GM12865 (cell line): ENCODE measurements around the gene PTPRF.

Experiments used
- DNase-seq: peaks from one replicate; pipeline ENCODE4 v3.0.0; 2010; ENCODE audit warnings: low read depth
- H3K4me3 ChIP-seq: 2 replicates; pipeline ENCODE4 v1.5.1; 2011; ENCODE audit warnings: mild to moderate bottlenecking, low read depth, low read length, control low read depth
- CTCF ChIP-seq: IDR thresholded peaks from 2 replicates; pipeline ENCODE4 v1.5.1; 2011; ENCODE audit warnings: low read length, control low read depth, low read depth, inconsistent platforms; ENCODE audit not compliant: insufficient read depth; ENCODE audit errors: missing control alignments

Gene PTPRF

DNA sequence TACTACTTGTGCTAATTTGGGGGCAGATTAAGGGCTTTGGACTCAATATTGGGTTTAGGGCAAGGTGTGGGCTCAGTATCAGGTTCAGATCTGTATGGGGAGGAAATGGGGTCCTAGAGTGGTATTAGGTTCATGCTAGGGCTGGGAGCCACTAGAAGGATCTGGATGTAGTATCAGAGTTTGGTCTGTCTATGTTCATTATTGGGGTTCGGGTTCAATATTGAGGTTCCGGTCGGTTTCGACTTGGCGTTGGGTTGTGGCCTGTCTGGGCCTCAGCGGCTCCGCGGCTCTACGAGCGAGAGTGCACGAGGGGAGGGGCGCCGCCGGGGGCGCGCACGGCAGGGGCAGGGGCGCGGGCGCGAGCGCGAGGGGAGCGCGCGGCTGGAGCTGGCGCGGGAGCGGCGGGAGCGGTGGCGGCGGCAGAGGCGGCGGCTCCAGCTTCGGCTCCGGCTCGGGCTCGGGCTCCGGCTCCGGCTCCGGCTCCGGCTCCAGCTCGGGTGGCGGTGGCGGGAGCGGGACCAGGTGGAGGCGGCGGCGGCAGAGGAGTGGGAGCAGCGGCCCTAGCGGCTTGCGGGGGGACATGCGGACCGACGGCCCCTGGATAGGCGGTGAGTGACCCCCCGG, at the start of gene PTPRF:
Gene PTPRF, plus strand, starts transcription at position 401 of the 624 bp plus-strand sequence. CDS start 14,193 bp downstream, outside the sequence.
- H3K4me3 ChIP-seq: peak within 1 kb of the TSS; percentile 35
- DNase-seq: peak; percentile 18
- no peak for TF ChIP-seq CTCF

GRCh38 chr1:43481491-43481890, 49.2 kb upstream of the PTPRF start:
- TF ChIP-seq CTCF: no peak
- no peak overlapping the region for H3K4me3 ChIP-seq
- DNase-seq: no peak

GRCh38 chr1:43482215-43482614, 48.5 kb upstream of the PTPRF start:
- H3K4me3 ChIP-seq: no peak overlapping the region
- TF ChIP-seq CTCF: no peak
- DNase-seq: no peak

GRCh38 chr1:43484367-43484766, 46.3 kb upstream of the PTPRF start:
- no peak for DNase-seq
- no peak for TF ChIP-seq CTCF

DNA sequence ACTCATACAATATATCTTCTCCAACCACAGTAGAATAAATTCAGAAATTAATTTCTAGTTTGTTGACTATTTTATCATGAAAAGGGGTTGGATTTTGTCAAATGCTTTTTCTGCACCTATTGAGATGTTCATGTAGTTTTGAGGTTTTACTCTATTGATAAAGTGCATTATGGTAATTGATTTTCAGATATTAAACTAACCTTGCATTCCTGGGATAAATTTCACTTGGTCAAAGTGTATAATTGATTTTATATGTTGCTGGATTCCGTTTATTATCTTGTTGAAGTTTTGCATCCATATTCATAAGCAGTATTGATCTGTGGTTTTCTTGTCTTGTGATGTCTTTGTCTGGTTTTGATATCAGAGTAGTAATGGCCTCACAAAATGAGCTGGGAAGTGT, 42.5 kb upstream of the PTPRF start:
- no peak overlapping the region for H3K4me3 ChIP-seq
- TF ChIP-seq CTCF: no peak
- DNase-seq: no peak

More at GRCh38 chr1:43484367-43484766, 46.3 kb upstream of the PTPRF start:
- no peak overlapping the region for H3K4me3 ChIP-seq

DNA sequence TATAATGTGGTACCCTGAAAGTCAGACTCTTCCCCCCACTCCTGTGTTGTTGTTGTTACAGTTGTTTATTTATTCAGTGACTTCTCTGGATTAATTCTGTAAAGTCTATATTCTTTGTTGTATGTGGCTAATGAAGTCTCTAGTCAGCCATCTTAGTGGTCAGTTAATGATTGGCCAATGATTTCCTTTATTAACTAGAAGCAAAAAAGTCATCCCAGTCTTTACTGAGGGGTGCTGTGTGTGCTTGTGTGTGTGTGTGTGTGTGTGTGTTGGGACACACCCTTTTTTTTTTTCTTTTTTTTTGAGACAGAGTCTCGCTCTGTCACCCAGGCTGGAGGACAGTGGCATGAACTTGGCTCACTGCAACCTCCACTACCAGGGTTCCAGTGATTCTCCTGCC, 39.6 kb upstream of the PTPRF start:
- no peak for TF ChIP-seq CTCF

DNA sequence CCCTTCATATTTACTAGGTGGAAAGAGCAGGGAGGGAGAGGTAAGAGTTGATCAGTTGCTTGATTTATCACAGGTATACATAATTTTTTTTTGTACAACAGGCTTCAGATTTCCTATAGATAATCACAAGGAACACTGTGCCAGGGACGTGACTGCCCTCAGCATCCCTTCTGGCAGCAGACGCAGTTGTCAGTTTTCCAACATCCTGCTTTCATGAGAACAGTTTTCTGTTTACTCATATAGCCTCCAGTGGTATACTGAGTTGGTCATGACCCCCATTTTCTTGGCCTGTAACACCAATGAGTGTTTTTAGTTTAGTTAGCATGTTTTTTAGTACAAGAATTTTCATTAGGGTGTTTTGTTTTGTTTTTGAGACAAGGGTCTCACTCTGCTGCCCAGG, 37.9 kb upstream of the PTPRF start:
- TF ChIP-seq CTCF: no peak
- H3K4me3 ChIP-seq: no peak overlapping the region
- no peak for DNase-seq

More for the DNA sequence above, 39.6 kb upstream of the PTPRF start:
- H3K4me3 ChIP-seq: no peak overlapping the region
- no peak for DNase-seq
